Cardiac fibroblast (primary cell): Measurements from ENCODE around the gene NCKAP1.
"Not testable (repeated sequence)": the region's sequence is repeated elsewhere in the genome, so short reads cannot be mapped to it uniquely, and the experiment has no call there.

ENCODE experiments used
- DNase-seq, 2 donors: peaks; one replicate each; pipeline versions ENCODE4 v3.0.0 to v3.0.0-alpha.2; 2010; ENCODE audit warnings: low read depth in 2 of 2
- H3K4me3 ChIP-seq, 2 donors: replicated peaks in 1 of 2; 1 replicate in 1 of 2; 2 replicates in 1 of 2; pipeline ENCODE4 v1.5.1; 2011; ENCODE audit warnings: low read depth in 2 of 2, low read length in 2 of 2, mild to moderate bottlenecking in 2 of 2, moderate library complexity in 1 of 2
- CTCF ChIP-seq: IDR thresholded peaks from one replicate; pipeline ENCODE4 v1.5.1; 2011; ENCODE audit warnings: low read depth, mild to moderate bottlenecking, low read length, inconsistent platforms

NCKAP1 gene

GRCh38 chr2:183059561-183059960 lies 21.3 kb upstream of the NCKAP1 start:
- no peak overlapping the region for H3K4me3 ChIP-seq
- TF ChIP-seq CTCF = no peak
- peak; percentile 76 to 93 for DNase-seq

- no peak for TF ChIP-seq CTCF
- no peak overlapping the region for H3K4me3 ChIP-seq
- no peak for DNase-seq
These were observed 19.2 kb upstream of the NCKAP1 start for GRCh38 chr2:183057333-183057985.

- DNase-seq = no peak
- no peak for TF ChIP-seq CTCF
- H3K4me3 ChIP-seq = no peak overlapping the region
These were observed 11.2 kb upstream of the NCKAP1 start for GRCh38 chr2:183049420-183049819.

GRCh38 chr2:183047486-183048125 lies 9.3 kb upstream of the NCKAP1 start:
- DNase-seq, H3K4me3 ChIP-seq: not testable (repeated sequence)

GRCh38 chr2:183043580-183043979 lies 5.3 kb upstream of the NCKAP1 start:
- not testable (repeated sequence) for DNase-seq, H3K4me3 ChIP-seq

GRCh38 chr2:183040604-183041003 lies 2.3 kb upstream of the NCKAP1 start:
- no peak overlapping the region for H3K4me3 ChIP-seq
- no peak for DNase-seq
- no peak for TF ChIP-seq CTCF

- no peak for DNase-seq
- TF ChIP-seq CTCF = no peak
- peak overlapping the region; percentile 68 to 70 for H3K4me3 ChIP-seq
These were observed 510 bp downstream of the NCKAP1 start for GRCh38 chr2:183037553-183038340.
